Measurements from ENCODE around the gene SEMA3B.

GRCh38 chr3:50302095-50303012 is 33.4 kb downstream of the SEMA3B start:
- TF ChIP-seq CTCF (optimal IDR thresholded peaks at IDR 0.05 in 1 of 3, IDR thresholded peaks at IDR 0.05 in 1 of 3, conservative IDR thresholded peaks at IDR 0.05 in 1 of 3; ENCODE audit: extremely low read depth in 1 of 3, insufficient read depth in 2 of 3, low read length in 3 of 3) (no peak), EZH2 (IDR thresholded peaks at IDR 0.05; ENCODE audit: low read length) (no peak)

Data from keratinocyte (primary cell).